Smooth muscle cell (in vitro differentiated cells): ENCODE results near the gene GPR173. TPM values are rescaled to one million over a fixed set of nuclear protein-coding genes. Genes with fewer than 3 reads are reported as not detected.

Experiments used
- DNase-seq: peaks from one replicate; lab custom pipeline; 2025; ENCODE audit not compliant: unreplicated experiment; lab: John Stamatoyannopoulos, UW
- H2AFZ ChIP-seq: fragments of 200-600 bp; sonication (generic); 2 replicates; pipeline ENCODE4 v1.6.0; 2016; ENCODE audit warnings: antibody characterized with exemption, low read depth, mild to moderate bottlenecking
- H3F3A ChIP-seq: fragments of 200-600 bp; sonication (generic); 2 replicates; pipeline ENCODE4 v1.6.0; 2017; ENCODE audit warnings: antibody characterized with exemption, low read depth
- H3K27ac ChIP-seq: fragments of 200-600 bp; sonication (generic); 2 replicates; pipeline ENCODE4 v1.5.1; 2016; ENCODE audit warnings: low read depth, mild to moderate bottlenecking
- H3K27me3 ChIP-seq: fragments of 200-600 bp; sonication (generic); 2 replicates; pipeline ENCODE4 v1.6.1; 2016; ENCODE audit warnings: low read depth, mild to moderate bottlenecking
- H3K36me3 ChIP-seq: fragments of 200-600 bp; sonication (generic); 2 replicates; pipeline ENCODE4 v1.5.1; 2016; ENCODE audit warnings: low read depth
- H3K4me1 ChIP-seq: fragments of 200-600 bp; sonication (generic); 2 replicates; pipeline ENCODE4 v1.5.1; 2016; ENCODE audit warnings: low read depth
- H3K4me2 ChIP-seq: fragments of 200-600 bp; sonication (generic); 2 replicates; pipeline ENCODE4 v1.6.0; 2016; ENCODE audit warnings: mild to moderate bottlenecking
- H3K4me3 ChIP-seq: fragments of 200-600 bp; sonication (generic); 2 replicates; pipeline ENCODE4 v1.5.1; 2016; ENCODE audit warnings: mild to moderate bottlenecking
- H3K79me2 ChIP-seq: fragments of 200-600 bp; sonication (generic); 2 replicates; pipeline ENCODE4 v1.6.0; 2016; ENCODE audit warnings: low read depth, mild to moderate bottlenecking
- H3K9ac ChIP-seq: fragments of 200-600 bp; sonication (generic); 2 replicates; pipeline ENCODE4 v1.6.0; 2016; ENCODE audit warnings: low read depth
- H3K9me3 ChIP-seq: fragments of 200-600 bp; sonication (generic); replicated peaks from 2 replicates; pipeline ENCODE4 v1.5.1; 2016; ENCODE audit warnings: low read depth
- H4K20me1 ChIP-seq: fragments of 200-600 bp; sonication (generic); 2 replicates; pipeline ENCODE4 v1.6.0; 2016; ENCODE audit warnings: low read depth
- CTCF ChIP-seq: fragments of 200-600 bp; sonication (generic); IDR thresholded peaks from 2 replicates; pipeline ENCODE4 v1.5.1; 2017; ENCODE audit warnings: borderline replicate concordance, mild to moderate bottlenecking, antibody characterized with exemption; ENCODE audit not compliant: insufficient read depth, poor library complexity, severe bottlenecking
- WGBS: methylation state at CpG from one replicate; pipeline ENCODE4 v1.1.7; 2016; ENCODE audit warnings: low lambda C conversion rate; 5-methylcytosine and 5-hydroxymethylcytosine counted together
- polyA plus RNA-seq: library from polyadenylated mRNA; unstranded; fragments of >200 nt; fragmentation: Nextera tagmentation; extraction: Ambion mirVana; gene quantifications from 2 replicates; pipeline ENCODE4 v1.2.1, GENCODE V29; 2016
- total RNA-seq: library from RNA; depleted of rRNA; stranded (reverse); fragments of >200 nt; gene quantifications from 2 replicates; pipeline ENCODE4 v1.2.3, GENCODE V29; 2014

Gene GPR173
- total and polyA plus RNA-seq, 2 experiments from 2014 or later, result 0.63 to 5.5 TPM

DNA sequence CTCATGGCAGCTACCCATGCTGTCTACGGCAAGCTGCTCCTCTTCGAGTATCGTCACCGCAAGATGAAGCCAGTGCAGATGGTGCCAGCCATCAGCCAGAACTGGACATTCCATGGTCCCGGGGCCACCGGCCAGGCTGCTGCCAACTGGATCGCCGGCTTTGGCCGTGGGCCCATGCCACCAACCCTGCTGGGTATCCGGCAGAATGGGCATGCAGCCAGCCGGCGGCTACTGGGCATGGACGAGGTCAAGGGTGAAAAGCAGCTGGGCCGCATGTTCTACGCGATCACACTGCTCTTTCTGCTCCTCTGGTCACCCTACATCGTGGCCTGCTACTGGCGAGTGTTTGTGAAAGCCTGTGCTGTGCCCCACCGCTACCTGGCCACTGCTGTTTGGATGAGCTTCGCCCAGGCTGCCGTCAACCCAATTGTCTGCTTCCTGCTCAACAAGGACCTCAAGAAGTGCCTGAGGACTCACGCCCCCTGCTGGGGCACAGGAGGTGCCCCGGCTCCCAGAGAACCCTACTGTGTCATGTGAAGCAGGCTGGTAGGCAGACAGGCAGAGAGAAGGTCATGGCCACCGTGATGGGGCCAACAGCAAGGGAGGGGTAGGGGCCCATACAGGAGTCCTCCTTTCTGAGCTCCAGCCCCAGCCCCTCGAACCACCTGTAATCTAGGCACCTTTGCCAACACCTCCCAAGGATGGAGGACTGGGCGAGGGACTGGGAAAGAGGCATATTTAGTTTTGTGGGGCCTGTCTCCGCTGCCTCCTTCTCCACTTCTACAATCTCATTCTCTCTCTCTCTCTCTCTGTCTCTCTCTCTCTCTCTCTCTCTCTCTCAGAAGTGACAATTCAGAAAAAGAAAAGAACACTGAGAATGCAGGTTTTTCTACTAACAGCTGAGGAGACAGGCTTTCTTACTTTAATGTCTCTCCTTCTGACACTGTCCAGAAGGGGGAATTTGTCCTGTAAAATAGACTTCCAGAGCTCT, 28.9 kb downstream of the GPR173 start:
- H3K4me2 ChIP-seq, result no peak overlapping the region

GRCh38 chrX:53078943-53079342, 30.4 kb downstream of the GPR173 start:
- 80% methylated on average over 1 of the region's 1 CpG for WGBS
- H3K27ac ChIP-seq, result no peak overlapping the region
- TF ChIP-seq CTCF, result no peak
- H3F3A ChIP-seq, result no peaks in the 10 kb centered on the region
- DNase-seq, result no peak
- no peak overlapping the region for H2AFZ ChIP-seq
- no peak overlapping the region for H3K4me2 ChIP-seq
- H3K4me3 ChIP-seq, result no peak overlapping the region
- H4K20me1 ChIP-seq, result peaks cover 16% of the 10 kb centered on the region
- H3K27me3 ChIP-seq, result no peaks in the 10 kb centered on the region
- H3K79me2 ChIP-seq, result peaks cover 12% of the 10 kb centered on the region
- H3K9ac ChIP-seq, result no peak overlapping the region
- no peaks in the 10 kb centered on the region for H3K36me3 ChIP-seq
- H3K4me1 ChIP-seq, result no peaks in the 10 kb centered on the region
- H3K9me3 ChIP-seq, result no peaks in the 10 kb centered on the region

More for the DNA sequence above, 28.9 kb downstream of the GPR173 start:
- no peak for DNase-seq
- Histone ChIP-seq H3K27me3 (no peaks in the 10 kb centered on the region), H3K27ac (no peak overlapping the region), H3K79me2 (peaks cover under 1% of the 10 kb centered on the region), H3K4me3 (no peak overlapping the region), H3F3A (no peaks in the 10 kb centered on the region), H3K4me1 (peaks cover 3% of the 10 kb centered on the region), H3K36me3 (no peaks in the 10 kb centered on the region), H2AFZ (no peak overlapping the region), H3K9me3 (no peaks in the 10 kb centered on the region), H3K9ac (no peak overlapping the region), H4K20me1 (peaks cover 1% of the 10 kb centered on the region)
- 92% methylated on average over 27 of the region's 27 CpGs for WGBS
- no peak for TF ChIP-seq CTCF

DNA sequence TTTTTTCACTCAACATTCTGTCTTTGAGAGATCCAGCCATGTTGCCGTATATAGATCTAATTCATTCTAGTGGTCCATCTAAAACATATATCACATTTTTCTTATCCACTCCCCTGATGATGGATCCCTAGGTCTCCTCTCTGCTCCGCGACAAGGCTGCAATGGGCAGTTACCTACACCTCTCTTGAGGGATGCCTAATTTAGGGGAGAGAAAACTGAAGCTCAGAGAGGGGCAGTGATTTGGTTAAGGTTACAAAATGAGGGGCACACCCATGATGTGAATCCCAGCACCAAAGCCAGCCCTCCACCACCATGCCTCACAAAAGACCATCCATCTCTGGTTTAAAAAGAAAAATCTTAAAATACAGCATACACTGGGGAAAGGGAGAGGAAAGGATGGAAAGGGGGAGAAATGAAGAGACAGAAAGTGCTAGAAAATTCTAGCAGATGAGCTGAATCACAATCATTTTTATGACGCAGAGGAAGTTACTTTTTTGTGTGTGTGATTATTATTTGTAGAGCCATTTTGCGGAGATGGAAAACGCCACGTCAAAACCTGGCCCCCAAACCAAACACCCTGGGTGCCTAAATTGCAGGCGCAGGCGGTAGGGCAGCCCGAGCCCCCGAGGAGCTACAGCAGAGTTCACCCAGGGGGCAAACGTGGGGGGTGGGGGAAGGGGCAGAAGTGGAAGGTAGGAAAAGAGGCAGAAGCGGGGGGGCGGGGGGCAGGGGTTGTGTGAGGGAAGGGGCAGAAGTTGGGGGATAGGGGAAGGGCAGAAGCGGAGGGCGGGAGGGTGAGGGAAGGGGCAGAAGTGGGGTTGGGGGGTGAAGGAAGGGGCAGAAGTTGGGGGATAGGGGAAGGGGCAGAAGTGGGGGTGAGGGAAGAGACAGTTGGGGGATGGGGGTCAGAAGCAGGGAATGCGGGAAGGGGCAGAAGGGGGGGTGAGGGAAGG, 32.3 kb downstream of the GPR173 start:
- H3K27ac ChIP-seq, result peak overlapping the region; percentile 61
- H3K4me2 ChIP-seq, result peak overlapping the region; percentile 63
- no peaks in the 10 kb centered on the region for H3K4me1 ChIP-seq
- no peak for TF ChIP-seq CTCF
- H2AFZ ChIP-seq, result no peak overlapping the region
- peaks cover 12% of the 10 kb centered on the region for H3K79me2 ChIP-seq
- no peaks in the 10 kb centered on the region for H3K27me3 ChIP-seq
- H3K4me3 ChIP-seq, result peak overlapping the region; percentile 21
- peaks cover 35% of the 10 kb centered on the region for H4K20me1 ChIP-seq
- H3F3A ChIP-seq, result peaks cover 2% of the 10 kb centered on the region
- H3K36me3 ChIP-seq, result no peaks in the 10 kb centered on the region
- no peak for DNase-seq
- H3K9ac ChIP-seq, result peak overlapping the region; percentile 43
- no peaks in the 10 kb centered on the region for H3K9me3 ChIP-seq
- 56% methylated on average over 12 of the region's 17 CpGs for WGBS
